NCI-H2227 (cell line): ENCODE data around the gene EBF3.

Experiments used
- DNase-seq: peaks from one replicate; lab custom pipeline; 2025; ENCODE audit not compliant: unreplicated experiment; lab: John Stamatoyannopoulos, UW

The EBF3 gene

DNA sequence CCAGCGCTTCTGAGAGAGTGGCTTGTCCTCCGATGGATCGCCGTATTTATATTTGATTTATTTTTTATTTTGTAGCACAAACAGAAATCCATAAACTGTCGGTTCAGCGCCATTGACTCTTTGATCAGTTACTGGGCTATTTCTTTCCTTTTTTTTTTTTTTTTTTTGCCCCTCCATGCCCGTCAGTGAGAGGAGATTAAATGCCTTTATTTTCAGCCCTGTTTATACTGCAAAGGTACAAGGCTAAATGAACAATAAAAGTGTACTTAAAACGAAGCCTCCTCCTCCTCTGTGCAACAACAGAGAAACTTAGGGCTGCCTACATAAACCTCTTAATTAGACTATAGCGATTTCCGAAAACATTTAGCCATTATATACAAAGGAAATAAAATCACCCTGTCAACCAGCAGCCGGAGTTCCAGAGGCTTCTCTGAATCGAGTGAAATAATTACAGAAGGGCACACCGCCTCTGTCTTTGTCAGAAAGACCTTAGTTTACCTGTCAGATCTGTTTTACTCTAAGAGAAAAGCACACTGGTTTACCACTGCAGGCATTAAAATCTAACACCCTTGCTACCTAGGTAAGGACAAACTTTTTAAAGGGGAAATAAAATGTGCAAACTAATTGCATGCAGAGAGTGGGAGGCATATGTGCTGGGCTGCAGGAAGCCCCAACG lies 3.5 kb downstream of the EBF3 start:
- no peak for DNase-seq

DNA sequence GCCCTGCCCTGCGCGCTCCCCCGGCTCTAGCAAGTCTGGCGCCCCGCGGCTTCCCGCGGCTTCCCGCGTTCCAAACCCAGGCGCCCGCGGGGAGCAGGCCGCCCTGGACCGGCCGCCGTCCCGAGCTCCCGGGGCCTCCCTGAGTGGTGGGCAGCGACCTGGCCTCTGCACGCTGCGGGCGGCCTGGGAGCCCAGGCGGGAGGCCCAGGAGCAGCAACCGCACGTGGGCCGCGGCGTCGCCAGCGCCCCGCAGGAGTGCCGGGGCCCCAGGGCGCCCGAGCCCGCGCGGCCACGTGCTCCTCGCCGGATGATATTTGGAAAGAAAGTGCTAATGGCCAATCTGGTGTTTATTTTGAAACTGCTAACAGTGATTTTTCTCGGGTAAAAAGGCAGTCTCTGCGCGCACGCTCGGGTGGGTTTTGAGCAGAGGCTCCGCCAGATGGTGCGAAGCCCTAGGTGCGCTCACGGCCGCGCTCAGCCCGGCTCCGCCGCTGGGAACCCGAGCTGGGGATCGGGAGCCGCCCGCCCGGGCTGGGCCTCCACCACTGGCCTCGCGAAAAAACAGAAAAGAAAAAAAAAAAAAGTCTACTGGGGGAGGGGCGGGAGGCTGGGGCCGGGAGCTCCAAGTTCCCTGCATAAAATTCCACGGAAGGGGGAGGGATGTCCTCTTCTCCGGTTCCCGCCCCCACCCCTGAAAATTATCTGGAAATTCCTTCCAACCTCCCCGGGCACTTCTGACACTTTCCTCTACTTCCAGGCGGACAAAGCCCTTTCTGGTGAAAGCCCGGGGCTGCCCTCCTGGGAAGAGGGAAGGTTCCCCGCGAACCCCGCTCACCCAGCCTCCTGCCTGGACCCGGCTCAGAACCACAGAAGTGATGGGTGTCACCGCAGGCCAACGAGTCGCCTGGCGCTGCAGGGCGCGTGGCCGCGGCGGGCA lies 4.3 kb downstream of the EBF3 start:
- DNase-seq: no peak

DNA sequence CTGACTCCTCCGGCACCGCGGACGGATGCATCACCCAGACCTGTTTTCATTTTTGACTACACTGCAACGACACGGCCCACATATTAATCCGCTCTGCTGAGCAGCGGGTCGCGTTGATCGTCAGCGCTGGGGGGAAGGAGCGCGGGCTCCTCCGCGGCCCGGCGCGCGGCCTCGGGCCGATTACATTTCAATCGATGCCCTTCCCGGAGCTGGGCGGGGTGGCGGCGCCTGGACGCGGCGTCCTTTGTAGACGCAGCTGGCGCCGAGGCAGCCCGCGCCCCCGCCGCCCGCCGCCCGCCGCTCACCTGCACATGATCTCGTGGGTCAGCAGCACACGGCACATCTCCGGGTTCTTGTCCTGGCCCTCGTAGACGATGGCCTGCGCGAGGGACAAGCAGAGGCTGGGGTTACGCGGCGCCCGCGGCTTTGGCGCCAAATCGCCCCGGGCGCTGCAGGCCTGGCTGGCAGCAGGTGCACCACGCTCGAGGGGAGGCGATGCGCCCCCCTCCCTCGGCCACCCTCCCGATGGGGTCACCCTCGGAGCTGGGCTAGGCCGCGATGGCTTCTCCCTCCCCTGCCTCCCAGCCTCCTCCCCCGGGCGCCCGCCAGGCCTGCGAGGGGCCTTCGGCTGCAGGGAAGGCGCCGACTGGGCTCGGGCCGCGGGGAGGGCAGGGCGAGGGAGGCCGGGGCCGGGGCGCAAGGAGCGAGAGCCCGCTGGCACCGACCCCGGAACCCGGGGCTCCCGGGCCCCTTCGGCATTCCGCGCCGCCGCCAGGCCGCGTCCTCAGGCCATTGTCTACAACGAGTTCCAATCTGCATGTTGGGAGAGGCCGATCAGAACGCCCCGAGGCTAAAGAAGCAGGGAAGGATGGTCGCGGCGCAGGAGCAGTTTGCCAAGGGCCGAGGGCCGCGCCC lies 5.2 kb downstream of the EBF3 start:
- DNase-seq: no peak

DNA sequence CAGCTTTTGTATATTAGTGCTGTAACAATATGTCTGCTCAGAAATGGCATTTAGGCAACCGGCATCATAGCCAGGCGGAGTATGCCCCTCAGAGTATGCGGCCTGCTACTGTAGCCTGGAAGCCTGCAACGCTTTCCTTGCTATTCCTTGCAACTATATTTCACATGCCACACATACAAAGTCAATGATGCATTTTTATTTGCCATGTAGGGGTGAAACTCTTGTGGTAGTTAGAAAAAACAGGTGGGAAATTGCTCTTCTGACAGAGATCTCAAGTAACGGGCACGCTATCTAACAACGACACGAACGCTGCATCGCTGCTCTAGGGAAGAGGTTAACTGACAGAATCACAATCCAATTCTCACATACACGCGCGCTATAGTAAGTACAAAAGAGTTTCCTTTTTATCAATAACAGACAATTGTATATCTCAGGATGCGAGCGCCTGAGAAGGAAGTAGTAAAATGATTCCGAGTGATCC lies 5.9 kb downstream of the EBF3 start:
- DNase-seq: no peak

DNA sequence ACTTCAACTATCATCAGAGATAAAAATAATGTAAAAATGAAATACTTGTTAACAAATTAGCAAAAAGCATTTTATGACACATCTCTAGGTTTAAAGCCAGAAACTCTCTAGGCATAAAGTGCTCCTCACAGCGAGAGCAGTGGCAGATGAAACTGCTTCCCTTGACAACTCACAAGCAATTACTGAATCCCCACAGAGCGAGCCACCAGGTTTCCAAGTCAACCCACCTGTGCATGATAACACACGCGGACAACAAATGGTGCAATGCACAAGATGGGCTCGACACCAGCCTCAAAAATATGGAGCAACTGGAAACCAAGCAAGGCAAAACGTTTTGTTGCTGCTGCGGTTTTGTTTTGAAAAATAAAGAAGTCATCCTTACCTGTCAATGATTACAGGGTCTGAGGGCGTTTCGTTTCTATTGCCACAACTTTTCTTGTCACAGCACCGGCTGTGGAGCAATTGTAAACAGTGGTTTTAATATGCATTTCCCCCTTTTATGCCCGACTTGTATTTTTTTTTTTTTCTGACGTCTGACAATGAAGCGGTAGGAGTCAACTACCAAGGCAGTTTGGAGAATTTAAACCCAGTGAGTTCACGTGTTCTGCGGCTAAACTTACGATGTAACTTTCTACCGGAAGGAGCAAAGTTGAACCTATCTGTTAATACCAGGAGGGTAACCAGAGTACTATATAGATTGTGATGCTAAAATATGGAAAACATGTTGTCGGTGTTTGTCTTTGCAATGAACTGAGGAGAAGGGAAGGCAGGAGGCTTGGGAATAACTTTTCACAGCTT lies 7.0 kb downstream of the EBF3 start:
- no peak for DNase-seq

DNA sequence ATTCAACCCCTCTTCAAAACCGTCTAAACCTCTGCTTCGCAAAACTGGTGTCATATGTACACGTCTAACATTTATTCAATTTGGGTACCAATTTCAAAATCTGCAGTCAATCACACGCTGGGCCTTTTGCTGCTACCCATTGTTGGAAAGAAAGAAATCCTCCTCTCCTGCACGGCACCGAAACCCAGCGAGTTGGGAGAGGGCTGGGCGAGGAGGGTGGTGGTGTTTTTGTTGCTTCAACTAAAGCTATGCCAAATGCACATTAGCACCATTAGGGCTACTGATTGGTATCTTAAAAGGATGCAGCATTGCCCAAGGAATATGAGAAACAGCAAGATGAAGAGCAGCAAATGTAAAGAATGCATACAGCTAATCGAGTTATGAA lies 7.8 kb downstream of the EBF3 start:
- DNase-seq: no peak

DNA sequence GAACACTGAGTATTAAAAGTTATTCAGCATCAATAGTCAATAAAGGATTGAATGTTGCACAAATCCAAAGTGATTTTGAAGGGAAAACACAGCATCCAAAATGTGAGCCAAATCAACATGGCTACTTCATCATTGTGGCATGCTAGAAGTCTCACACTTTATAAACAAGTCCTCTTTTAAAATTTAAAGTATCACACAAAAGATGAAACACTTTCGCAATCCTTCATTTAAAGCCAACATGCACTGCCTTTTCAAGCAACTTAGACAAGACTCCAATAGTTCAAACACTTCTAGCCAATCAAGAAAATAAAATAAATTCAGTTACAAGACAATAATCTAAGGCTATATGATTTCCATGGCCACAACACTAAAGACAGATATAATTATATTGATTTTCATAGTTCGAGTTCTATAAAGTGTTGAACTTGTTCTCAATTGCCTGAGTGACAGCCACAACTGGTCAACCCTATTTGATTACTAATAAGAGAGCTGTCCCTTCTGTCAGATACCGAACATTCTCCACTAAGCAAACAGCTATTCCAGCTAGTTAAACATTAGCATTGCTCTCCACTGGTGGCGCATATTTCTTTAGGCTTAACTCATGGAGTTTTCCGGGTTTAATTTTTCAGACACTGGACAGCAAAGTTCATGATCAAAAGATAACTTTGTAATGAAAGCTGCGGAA lies 8.3 kb downstream of the EBF3 start:
- DNase-seq: no peak

DNA sequence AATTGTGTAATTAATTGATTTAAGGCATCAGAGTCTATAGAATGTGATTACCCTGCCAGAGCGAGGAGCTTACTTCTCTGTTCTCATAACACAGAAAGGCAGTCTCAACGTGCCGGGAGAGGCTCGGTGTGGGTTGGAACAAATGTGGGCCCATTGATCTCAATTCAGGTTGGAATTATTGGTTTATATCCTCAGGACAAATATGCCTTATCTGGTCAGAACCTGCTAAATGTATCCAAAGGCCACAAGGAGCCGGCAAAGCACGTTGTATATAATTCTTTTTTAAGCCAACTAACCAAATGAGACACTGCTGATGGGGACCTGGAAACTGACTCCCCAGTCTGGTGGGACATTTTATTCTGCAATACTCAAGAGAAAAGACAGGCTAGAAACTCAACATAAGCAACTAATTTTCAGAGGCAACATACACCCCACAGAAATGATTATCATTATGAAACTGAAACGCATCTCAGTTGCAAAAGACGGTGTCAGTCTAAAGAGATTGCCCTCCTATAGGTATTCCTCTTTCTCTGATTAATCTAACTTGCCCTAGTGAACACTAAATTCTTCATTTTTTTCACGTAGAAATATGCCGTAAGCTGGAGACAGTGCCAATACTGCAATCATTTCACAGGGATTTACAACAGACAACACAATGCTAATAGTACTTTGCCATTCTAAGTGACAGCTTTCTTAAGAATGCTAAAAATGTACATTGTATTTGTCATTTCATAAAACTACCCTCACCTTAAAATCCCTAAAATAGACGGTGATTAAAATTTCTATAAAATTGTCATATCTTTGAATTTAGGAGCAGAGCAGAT lies 9.4 kb downstream of the EBF3 start:
- no peak for DNase-seq

DNA sequence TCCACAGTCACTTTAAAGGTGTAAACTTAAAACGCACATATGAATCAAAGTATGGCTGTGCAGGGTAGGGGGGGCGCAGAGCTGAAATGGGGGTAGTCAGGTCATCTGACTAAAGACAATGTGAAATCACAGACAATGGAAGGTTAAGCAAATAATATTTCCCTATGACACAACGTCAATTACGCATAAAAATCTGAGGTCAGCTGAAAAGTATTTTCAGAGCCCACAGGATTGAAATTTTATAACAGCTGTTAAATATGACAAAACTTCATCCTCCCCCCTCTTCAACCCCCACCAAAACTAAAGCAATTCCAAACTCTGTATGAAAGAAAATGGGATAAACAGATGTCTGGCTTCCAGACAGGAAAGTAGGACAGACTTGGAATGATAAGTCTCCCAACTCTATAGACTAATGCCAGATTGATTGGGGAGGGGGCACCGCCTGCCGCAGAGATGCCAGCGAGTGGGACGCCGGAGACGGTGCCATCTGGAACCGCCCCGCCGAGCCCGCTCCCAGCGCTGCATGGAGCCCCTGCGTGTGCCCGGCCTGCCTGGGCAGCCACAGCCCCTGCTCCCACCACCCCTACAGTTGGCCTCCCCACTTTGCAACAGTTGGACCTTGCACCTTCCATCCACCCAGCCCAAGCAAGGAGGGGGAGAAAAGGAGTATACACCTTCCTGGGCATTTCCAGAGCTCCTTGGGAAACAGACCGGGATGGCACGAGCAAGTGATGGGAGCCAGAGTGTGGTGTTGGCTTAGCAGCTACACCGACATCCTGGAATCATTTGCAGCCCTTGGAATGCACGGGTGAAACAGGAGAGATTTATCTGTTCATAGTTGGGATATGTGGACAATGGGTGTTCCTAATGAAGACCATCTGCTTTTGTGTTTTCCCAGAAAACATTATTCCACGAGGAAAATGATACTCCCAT lies 10.7 kb downstream of the EBF3 start:
- DNase-seq: no peak

DNA sequence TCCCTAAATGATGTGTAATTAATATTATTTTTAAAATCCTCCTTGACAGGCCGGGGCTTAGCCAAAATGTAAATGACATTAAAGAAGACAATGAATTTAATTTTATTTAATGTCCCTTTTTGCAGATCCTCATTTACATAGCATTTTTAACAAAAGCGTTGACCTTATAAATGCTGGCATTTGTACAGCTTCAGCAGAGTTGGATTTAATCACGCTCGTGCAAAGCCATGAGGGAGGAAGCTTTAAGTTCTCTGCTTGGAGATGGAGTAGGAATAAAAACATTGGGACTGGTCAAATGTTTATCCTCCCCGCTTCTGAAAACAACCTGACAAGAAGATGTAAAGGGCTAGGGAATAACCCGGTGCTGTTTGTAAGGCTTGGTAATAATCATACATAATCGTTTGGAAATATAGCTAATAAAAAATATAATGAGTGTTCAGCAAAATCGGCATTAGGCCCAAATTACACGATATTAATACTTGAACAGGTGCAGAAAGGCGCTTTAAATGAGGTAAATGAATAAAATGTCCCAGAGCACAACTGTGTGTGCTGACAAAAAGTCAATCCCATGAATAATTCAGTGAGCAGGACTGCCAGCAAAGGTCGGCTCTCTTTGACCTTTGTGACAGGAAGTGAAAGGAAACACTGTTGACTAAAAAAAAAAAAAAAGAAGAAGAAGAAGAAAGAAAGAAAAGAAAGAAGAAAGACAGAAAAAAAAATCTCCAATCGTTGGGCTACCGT lies 11.5 kb downstream of the EBF3 start:
- DNase-seq: no peak

DNA sequence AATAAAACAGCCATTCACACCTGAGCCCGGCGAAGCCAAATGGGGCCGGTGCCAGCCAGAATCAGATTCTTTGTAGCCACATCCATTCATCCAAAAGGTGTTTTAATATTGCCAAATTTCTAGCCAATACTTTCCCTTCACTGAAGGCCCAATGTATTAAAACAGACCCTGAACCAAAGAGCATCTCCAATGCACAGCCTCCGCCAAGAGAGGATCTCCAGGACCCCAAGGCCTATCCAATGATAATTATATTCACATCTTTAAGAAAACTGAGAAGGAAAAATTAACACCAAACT lies 12.2 kb downstream of the EBF3 start:
- no peak for DNase-seq

DNA sequence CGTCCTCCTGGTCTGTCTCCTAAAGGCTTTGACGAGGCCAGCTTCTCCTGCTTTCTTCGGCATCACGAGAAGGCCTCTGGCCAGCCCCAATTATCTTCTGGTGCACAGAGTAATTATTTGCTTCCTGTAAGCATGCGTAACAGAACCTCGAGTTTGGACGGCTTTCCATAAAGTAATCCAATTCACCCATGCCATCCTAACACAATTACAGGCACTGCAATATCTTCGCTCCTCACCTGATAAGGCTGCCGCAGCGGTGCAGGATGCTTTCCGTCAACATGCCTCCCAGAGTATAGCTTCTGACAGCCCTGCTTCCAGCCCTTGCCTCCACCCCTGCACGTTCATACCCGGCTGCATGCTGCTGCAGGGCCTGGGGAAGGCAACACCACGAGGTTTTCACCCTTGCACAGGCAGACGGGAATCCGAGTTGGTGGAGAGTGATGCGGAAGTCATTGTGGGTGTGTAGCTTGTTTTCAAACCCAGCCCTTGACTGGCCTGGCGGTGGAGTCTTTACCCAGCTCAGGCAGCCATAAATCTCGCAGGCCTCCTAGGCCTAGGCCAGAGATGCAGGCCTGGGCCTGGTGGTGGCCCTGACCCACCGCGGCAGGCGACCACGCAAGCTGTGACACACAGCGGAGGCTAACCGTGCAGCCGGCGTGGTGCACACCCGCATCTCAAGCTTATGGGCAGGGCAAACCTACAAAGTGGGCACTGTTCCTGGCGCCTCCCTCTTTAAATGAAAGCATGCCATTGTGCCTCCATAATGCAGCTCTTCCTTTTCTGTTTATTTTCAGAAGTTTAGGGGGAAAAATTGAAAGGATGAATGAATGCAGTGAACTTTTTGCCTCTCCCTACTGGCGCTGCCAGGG lies 12.7 kb downstream of the EBF3 start:
- DNase-seq: no peak

DNA sequence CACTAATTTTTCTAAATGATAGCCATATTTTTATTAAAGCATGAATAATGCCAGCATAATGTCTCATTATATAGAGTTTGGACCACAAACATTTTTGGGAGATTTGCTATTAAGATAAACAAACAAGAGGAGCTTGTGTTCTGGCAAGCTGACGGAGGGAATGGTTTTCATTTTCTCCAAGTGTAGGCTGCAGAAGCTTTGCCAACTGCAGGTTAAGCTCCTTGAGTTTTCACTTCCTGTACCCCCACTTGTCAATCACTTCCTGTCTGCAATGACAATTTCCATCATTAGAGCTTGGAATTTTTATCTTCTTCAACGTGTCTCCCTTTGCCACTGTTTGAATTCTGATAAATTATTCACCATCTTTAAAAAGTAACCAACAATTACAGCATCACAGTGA lies 13.4 kb downstream of the EBF3 start:
- DNase-seq: no peak

DNA sequence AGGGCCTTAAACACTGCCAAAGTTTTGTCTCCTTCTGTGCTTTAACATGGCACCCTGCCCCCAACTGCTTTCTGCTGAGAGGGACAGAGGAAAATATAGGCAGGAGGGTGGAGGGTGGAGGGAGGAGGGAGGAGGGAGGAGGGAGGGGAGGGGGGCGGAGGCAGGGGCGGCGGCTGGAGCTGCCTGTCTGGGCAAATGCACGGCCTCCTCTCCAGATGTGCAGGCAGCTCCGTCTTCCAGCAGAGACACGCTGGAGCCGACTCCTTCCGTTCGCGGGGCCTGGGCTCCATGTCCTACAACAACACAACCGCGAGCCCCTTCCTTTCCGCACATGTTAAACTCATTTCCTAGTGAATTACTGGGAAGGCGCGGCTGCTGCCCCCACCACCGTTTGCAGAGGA lies 14.2 kb downstream of the EBF3 start:
- no peak for DNase-seq

DNA sequence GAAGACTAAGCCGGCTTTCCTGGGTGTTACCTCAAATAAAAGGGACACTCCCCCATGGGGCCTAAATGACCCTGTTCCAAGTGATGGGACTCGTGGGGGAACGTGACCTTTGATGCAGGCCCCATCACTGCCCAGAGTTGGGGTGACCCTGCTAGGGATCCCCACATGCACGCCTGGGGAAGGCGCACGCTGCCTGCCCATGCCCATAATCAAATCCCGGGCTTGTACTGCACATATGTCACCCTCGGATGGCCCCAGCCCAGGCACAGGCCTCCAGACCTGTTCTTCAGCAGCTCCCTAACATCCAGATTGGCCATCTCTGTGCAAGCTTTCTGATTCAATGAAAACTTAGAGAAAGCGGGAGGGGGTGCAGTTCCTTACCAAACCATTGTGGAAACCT lies 14.7 kb downstream of the EBF3 start:
- DNase-seq: no peak

DNA sequence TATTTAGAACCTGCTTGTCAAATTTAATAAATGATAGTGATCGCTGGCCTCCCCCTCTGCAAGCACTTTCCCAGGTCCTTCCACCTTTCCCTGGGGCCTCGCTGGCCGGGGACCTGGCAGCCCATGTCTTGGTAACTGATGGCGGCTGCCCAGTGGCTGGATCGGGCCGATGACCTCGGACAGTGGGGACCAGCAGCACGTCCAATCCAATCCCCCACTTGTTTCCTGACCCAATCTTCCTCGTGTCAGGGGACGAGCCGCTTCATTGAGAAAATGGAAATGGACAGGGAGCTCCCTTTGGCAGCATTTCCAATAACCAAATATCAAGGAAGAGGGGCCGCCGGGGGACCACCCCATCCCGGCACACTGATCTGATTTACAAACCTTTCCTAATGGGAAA lies 17.2 kb downstream of the EBF3 start:
- DNase-seq: no peak
